ENCODE results near the gene RBMY1E.
"Not testable (repeated sequence)": the region's sequence is repeated elsewhere in the genome, so short reads cannot be mapped to it uniquely, and the experiment has no call there.

The RBMY1E gene

GRCh38 chrY:21917932-21918331, at the start of gene RBMY1E:
RBMY1E (minus strand) TSS chrY:21918032; CDS start chrY:21916054, 1,978 bp downstream.
- DNase-seq, result not testable (repeated sequence)

- not testable (repeated sequence) for DNase-seq
These were observed 23.4 kb downstream of the RBMY1E start, which contains the start of gene RBMY1D for GRCh38 chrY:21894426-21894825. RBMY1D (minus strand) TSS chrY:21894526; CDS start chrY:21892513, 2,013 bp downstream.

GRCh38 chrY:21869407-21870076, 48.3 kb downstream of the RBMY1E start:
- not testable (repeated sequence) for DNase-seq

Measured in NCI-H187 treated with DMSO at 0.1 percent for 48 hours (cell line).